GM19328 (cell line): ENCODE results near the gene KCNH1.
A peak's percentile ranks its signal among the peaks of the same experiment; 100 is the strongest.
"Not testable (repeated sequence)": the region's sequence is repeated elsewhere in the genome, so short reads cannot be mapped to it uniquely, and the experiment has no call there.

Experiments
- ATAC-seq: cut with Tn5 transposase; IDR thresholded peaks from one replicate; pipeline ENCODE4 v1.9.1; 2021; ENCODE audit warnings: mild to moderate bottlenecking, moderate library complexity; ENCODE audit not compliant: unreplicated experiment

The KCNH1 gene

GRCh38 chr1:210691039-210691610 lies 442.8 kb downstream of the KCNH1 start:
- no peak for ATAC-seq

- no peak for ATAC-seq
These were observed 443.7 kb downstream of the KCNH1 start for GRCh38 chr1:210690236-210690635.

GRCh38 chr1:210689826-210690225 lies 444.1 kb downstream of the KCNH1 start:
- ATAC-seq: no peak

DNA sequence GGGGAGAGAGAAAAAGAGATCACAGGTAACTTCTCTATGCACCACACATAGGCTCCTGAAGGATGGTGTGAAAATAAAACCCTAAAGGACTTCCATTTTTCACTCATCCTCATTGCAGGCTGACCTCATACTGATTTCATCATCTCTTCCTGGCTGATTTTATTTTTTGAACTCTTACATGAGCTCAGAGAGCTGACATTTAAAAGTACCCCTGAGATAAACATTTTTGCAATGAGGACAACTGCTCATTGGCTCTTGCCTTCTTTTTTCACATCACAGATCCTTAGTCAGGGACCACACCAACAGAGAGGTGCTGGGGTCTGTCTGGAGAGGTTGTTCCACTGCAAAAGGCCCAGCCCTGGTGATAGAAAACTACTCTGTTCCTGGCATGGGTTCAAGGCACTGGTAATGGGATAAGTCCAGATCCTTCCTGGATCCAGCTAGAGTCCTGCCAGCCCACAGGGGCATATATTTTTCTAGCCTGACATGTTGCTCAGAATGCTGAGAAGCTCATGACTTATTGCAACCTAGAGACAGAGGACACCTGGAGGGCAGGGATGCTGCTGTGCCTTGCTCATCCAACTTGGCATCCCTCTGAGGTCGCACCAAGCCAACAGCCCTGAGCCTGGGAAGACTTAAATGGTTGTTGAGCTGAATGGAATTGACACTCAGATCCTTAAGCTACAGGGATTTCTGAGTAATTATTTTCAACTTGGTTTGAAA lies 445.3 kb downstream of the KCNH1 start:
- ATAC-seq: no peak

GRCh38 chr1:210687582-210688279 lies 446.2 kb downstream of the KCNH1 start:
- no peak for ATAC-seq

GRCh38 chr1:210686841-210687240 lies 447.1 kb downstream of the KCNH1 start:
- no peak for ATAC-seq

DNA sequence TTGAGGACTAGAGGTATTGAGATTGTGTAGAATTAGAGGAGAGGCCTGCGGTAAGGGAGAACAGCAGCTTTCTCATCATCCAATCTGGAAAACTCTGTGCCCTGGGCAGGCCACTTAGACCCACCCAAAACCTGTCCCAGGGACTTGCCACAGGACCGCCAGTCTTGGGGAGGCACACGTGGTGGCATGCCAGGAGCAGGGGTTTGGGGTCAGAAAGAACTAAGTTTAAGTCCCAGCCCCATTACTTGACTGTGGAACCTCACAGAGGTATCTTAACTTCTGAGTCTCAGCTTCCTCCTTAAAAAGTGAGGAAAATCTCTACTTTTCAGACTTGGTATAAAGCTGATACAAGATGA lies 448.7 kb downstream of the KCNH1 start:
- ATAC-seq: no peak

DNA sequence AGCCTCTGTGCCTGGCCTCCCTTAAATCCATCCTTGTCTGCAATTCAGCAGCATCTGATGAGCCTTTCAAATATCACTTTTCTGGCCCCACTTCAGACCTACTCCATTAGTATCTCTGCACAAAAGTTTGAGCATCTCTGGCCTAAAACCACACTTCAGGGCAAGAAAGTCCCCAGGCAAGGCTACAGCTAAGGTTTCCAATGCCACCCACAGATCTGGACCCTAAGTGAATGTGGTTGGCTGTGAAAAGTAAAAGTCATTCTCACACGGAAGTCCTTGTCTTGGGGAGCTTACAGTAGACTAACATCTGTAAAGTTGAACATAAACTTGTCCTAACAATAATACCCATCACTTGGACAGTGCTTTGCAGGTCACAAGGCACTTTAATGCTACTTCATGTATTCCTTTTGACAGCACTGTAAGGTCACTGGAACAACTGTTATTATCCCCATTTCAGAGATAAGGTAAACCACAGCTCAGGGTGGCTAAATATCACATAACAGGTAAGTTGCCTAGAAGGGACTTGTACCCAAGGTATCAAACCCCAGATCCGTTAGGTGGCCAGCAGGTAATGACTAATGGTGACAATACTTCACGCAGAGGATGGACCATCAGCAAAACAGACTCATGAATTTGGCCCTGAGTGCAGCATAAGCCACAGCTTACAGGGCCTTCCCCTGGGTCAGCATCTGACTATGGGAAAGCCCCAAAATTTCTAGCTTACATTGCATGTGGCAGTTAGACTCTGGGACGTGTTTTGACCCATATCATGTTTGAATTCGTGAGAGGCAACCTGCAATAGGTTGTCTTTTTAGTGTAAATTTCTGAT lies 449.3 kb downstream of the KCNH1 start:
- ATAC-seq: peak; percentile 82

GRCh38 chr1:210683403-210684047 lies 450.4 kb downstream of the KCNH1 start:
- ATAC-seq: no peak

GRCh38 chr1:210681158-210681557 lies 452.8 kb downstream of the KCNH1 start:
- ATAC-seq: no peak

DNA sequence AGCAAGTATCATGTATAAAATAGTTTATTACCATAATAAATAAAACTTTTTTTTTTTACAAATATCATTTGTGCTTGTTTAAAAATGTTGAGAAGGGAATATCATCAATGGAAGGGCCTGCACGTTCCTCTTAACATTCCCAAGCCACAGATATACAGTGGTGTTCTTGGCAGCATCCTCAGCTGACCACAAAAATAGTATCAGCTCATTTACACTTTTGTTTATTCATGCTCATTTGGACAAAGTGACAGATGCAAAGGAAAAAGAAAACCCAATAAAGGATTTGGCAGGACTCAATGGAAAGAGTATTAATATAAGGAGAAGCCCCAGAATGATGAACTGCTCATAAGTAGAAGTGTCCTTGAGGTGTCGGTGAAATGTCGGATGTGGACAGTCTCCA lies 455.6 kb downstream of the KCNH1 start:
- no peak for ATAC-seq

GRCh38 chr1:210677533-210677932 lies 456.4 kb downstream of the KCNH1 start:
- no peak for ATAC-seq

- no peak for ATAC-seq
These were observed 457.4 kb downstream of the KCNH1 start for GRCh38 chr1:210676539-210676938.

- no peak for ATAC-seq
These were observed 459.8 kb downstream of the KCNH1 start for GRCh38 chr1:210674151-210674550.

DNA sequence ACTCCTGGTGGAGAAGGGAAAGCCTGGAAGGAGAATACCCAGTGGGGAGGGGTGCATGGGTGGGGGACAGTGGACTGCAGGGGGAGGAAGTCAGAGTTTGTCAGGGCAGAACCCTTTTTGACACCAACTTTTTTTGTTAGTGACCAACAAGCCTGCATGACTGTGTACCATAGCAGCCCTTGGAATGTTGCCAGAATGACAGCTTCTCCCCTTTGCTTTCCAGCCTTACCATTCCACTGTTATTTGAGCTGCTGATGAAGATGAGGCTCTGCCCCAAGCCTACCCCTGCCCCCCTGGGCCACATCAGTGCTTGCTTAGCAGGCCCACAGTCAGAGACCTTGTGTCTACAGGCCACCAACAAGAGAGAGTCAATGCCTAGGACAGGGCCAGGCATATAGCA lies 464.0 kb downstream of the KCNH1 start:
- no peak for ATAC-seq

DNA sequence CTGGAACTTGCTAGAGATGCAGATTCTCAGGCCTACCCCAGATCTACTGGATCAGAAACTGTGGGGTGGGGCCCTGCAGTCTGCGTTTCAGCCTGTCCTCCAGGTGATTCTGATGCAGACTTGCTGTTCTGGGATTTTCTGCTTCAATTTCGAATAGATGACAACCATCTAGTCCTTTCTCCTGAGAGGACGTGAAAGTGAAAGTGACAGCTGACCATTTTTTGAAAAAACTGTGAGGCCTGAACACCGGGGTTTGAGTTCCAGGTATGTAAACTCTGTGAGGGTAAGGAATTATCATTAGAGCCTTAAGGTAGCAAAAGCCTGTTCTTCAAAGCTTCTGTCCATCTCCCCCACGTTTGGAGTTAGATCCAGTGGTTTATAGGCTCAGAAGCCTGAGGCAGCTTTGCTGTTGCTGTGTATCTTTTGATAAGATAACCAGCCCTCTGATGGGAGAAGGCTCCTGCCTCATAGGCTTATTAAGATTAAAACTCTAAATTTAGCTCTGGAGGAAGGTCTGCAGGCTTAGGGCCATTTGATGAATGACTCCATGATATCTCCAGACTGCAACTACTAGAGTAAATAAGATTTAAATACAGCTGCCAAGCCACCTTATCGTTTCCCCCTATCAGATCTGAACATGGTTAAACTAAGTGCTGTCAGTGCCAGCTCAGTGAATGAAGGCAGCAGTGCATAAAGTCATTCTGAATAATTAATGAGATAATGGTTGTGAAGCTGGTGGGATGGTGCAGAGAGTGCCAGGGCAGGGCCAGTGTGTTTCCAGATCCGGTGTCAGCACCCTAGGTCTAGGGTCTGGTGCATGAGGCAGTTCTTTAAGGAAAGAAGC lies 470.0 kb downstream of the KCNH1 start:
- no peak for ATAC-seq

GRCh38 chr1:210662291-210663050 lies 471.5 kb downstream of the KCNH1 start:
- no peak for ATAC-seq

- not testable (repeated sequence) for ATAC-seq
These were observed 472.4 kb downstream of the KCNH1 start for GRCh38 chr1:210661520-210661919.

GRCh38 chr1:210657806-210658205 lies 476.1 kb downstream of the KCNH1 start:
- ATAC-seq: no peak
